CD4-positive, alpha-beta T cell treated with Interleukin-17A for 4 hours (primary cell): Measurements from ENCODE around the gene GPX4.

Source experiments
- DNase-seq: peaks from one replicate; pipeline ENCODE4 v3.0.0-alpha.2; 2020; ENCODE audit warnings: mixed read lengths

Gene GPX4

DNA sequence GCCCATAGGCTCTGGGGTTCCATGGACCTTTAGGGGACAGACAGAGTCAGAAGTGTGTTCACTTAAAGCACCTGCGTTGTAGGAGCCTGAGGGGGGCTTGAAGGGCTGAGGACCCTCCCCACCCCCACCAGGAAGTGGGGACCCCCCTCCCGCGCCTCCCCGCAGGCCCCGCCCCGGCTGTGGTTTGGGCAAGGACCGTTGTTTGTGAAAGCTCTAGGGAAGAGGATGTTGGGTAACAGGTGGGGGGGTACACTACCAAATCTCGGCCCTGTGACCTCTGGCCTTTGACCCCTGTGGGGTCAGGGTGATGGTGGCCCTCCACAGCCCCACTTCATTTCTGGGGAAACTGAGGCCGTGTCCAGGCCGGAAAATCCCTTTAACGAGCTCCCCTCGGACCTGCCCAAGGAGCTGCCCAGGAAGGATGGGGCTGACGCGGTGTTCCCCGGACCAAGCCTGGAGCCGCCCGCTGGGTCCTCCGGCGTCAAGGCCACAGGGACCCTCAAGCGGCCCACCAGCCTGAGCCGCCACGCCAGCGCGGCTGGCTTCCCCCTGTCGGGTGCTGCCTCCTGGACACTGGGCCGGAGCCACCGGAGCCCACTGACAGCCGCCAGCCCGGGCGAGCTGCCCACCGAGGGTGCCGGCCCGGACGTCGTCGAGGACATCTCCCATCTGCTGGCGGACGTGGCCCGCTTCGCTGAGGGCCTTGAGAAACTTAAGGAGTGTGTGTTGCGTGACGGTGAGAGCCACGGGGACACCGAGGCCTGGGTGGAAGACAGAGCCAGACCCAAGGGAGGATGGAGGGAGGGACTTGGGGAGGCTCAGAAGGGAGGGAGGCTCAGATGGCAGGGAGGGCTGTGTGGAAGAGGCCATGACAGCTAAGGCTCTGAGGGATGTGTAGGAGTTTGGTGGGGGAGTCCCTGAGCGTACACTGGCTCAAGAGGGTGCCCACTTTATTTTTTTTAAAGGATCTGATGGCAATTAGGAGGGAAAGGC, 35.5 kb upstream of the GPX4 start:
- DNase-seq: peak; percentile 89

DNA sequence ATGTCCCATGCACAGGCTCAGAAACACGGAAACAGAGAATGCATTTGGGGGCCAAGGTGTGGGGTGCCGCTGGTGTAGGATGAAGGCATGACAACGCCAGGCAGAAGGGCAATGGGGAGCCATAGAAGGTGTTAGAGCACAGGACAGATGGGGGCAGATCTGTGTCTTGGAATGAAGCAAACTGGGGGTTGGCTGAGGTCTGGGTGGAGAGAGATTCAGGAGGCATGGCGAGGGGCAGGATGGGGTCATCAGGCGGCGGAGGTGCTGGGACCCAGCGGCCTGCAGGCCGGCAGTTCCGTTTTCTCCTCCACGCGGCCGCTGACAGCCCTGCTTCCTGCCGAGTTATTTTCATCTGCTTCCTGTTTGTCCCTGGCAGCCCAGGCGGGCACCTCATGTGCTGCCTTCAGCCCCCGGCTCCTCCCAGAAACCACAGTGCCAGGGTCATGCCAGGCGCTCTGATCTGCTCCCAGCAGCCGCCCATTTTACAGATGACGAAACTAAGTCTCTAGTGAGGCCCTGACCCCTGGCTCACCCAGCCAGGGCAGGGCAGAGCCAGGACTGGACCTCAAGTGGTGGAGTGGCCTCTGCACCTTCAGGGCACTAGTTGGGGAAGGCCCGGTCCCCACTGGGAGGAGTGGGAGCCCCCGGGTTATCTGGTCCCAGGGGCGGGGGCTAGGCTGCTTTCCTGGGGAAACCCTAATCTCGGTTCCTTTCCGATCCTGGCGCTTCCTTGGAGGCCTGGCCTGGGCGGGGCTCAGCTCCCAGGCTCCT, 34.6 kb upstream of the GPX4 start:
- DNase-seq: peak; percentile 87

DNA sequence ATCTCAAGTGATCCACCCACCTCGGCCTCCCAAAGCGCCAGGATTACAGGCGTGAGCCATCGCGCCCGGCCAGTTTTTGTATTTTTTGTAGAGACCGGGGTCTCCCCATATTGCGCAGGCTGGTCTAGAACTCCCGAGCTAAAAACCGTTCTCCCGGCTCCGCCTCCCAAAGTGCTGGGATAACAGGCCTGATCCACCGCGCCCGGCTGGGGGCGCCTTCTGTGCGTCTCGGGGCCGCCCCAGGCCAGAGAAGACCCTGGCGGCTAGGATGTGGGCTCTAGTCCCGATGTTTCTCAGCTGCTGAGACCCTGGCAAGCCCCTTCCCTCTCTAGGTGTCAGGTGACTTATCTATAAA, 33.2 kb upstream of the GPX4 start:
- no peak for DNase-seq

DNA sequence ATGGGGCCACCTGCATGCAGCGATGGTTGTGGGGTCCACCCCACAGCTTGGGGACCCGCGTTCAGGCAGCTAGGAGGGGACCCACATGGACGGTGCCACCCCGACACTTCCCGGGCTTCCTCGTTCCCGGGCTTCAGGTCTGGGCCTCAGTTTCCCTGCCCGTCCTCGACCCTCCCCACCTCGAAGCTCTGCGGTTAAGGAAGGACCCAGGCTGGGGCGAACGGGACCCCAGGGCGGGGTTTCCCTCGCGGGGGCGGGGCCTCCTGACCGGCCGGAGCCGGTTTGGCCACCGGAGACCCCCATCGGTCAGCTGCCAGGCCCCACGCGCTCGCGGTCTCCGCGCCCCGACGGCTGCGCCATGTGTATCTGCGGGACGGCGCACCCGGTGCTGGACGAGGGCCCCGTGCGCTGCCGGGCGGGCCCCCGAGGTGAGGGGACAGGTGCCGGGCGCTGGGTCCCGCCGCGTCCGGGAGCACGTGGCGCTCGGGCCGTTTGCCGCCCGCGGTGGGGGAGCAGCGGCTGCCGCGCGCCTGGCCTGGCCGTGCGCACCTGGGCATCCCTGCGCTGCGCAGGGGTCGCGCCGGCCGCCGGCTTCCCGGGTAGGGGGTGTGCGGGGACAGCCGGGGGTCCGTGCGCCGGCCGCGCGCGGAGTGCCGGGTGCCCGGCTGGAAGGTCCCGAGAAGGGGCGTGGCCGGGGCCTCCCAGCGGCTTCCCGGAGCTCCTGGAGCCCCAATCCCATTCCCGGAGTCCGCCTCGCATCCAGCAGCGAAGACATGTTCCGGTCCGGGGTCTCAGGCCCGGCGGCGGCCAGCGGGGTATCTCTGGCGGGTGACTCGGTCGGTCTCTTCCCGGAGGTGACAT, 32.6 kb upstream of the GPX4 start:
- DNase-seq: no peak

DNA sequence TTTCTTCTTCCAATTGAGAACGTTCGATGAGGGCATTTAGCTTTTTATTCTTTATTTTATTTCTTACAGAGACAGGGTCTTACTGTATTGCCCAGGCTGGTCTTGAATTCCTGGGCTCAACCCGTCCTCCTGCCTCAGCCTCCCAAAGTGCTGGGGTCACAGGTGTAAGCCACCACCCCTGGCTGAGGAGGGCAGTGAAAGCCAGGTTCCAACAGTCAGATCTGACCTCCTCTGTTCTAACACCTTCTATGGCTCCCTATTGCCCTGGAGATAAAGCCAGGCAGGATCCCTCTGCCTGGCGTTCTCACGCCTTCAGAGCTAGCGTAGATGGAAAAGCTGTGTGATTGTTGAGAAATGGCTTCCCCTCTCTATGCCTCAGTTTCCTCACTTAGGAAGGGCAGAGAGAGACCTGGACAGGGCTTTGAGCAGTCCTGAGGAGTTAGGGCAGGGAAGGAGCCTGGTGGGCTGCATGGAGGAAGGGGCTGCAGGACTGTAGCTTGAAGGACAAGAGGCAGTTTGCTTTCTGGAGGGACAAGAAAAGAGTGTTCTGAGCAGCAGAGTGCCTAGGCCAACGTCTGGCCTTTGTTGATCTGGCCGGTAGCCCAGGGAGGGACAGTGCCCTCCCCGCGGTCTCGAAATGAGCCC, 31.3 kb upstream of the GPX4 start:
- DNase-seq: no peak

DNA sequence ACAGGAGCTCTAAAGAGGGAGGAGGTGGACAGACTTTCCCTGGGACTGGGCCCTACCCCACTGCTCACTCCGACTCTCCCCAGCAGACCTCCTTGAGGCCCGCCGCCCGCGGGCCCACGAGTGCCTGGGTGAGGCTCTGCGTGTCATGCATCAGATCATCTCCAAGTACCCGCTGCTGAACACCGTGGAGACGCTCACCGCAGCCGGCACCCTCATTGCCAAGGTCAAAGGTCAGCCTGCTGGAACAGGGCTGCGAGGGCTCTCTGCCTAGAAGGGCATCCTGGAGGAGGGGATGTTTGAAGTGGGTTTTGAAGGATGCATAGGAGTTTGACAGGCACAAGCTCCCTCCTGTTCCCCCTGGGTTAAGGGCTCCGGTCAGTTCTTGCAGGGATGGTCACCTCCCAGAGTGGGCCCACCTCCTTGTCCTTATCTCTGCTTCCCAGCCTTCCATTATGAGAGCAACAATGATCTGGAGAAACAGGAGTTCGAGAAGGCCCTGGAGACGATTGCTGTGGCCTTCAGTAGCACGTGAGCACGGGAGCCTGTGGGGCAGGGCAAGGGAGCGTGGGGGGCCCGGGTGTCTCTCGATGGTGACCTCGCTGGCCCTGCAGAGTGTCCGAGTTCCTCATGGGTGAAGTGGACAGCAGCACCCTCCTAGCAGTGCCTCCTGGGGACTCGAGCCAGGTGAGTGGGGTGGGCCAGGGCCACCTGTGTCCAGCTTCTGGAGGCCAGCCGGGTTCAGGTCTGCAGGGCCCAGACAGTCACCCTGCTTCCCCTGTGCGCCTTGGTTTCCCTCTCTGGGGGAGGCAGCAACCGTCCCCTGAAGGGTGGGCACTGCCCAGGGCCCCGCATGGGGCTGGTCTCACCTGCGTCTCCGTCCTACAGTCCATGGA, 30.5 kb upstream of the GPX4 start:
- peak; percentile 35 for DNase-seq

DNA sequence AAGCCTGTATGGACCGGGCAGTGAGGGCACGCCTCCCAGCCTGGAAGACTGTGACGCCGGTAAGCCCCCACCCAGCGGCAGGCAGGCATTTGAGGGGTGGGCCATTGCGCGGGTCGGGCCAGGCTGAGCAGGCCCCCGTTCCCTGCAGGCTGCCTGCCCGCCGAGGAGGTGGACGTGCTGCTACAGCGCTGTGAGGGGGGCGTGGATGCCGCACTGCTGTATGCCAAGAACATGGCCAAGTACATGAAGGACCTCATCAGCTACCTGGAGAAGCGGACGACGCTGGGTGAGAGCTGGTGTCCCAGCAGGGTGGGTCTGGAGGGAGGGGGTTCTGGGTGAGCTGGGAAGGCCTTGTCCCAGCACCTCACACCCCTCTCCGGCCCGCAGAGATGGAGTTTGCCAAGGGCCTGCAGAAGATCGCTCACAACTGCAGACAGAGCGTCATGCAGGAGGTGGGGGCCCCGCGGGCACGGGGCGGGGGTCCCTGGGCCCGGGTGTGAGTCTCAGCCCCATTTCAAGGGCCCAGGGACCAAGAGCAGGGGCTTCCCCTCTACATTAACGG, 29.8 kb upstream of the GPX4 start:
- no peak for DNase-seq

DNA sequence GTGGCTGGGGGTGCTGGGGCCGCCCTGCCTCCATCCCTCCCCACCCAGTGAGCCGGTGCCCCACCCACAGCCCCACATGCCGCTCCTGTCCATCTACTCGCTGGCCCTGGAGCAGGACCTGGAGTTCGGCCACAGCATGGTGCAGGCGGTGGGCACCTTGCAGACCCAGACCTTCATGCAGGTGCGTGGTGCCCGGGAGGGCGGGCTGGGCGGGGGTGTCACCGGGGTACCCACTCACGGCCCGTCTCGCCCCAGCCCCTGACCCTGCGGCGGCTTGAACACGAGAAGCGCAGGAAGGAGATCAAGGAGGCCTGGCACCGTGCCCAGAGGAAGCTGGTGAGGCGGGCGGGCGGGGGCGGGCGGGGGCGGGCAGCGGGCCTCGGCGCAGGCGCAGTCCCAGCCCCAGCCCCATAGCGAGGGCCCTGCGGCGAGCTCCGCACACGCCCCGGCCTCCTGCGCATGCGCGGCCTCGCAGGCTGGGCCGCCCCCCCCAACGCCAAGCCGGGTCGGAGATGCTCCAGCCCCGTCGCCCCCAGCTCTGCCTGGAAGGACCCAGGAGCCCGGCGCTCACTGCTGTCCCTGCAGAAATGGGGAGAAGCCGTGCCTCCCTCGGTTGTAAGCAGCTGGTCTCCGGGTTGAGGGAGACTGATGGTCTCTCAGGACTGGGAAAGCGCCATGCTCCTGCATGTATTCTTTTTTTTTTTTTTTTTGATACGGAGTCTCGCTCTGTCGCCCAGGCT, 29.1 kb upstream of the GPX4 start:
- DNase-seq: peak; percentile 100

DNA sequence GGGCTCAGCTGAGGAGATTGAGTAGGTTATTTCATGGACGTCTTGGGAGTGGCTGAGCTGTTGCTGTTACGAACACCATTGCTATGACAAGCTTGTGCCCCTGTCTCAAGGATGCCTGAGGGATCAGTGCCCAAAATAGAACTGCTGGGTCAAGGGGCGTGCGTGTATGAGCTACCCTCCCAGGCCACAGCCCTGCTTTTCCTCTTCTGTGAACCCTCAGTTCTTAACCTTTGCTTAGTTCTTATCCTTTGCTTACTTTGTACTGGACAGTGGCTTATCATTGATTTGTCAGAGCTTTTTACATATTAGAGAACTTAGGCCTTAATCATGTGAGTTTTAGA, 27.8 kb upstream of the GPX4 start:
- no peak for DNase-seq

DNA sequence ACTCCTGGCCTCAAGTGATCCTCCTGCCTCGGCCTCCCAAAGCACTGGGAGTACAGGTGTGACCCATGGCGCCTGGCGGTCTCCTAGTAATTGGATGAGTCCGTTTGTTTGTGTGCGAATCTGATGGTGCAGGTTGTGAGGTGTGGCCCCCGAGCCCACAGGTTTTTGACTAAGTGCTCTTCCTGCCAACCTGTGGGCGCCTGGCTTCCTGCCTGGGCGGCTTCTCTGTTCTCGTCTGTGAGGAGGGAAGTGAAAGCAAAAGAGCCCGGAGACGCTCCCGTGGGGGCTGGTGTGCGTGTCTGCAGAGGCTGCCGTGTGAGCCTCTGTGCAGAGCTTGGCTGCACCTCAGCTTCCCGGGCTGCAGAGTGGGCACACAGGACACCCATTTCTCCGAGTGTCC, 26.8 kb upstream of the GPX4 start:
- peak; percentile 96 for DNase-seq

DNA sequence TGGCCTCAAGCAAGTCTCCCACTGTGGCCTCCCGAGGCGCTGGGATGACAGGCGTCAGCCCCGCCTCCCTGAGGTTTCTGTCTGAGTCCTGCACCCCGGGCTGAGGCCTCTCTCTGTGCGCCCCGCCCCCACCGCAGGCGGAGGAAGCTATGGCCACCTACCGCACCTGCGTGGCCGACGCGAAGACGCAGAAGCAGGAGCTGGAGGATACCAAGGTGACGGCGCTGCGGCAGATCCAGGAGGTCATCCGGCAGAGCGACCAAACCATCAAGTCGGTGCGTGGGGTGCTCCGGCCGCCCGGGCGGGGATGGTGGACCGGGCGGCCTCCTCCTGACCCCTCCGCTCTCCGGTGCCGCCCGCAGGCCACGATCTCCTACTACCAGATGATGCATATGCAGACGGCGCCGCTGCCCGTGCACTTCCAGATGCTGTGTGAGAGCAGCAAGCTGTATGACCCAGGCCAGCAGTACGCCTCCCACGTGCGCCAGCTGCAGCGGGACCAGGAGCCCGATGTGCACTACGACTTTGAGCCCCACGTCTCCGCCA, 24.2 kb upstream of the GPX4 start:
- peak; percentile 83 for DNase-seq

DNA sequence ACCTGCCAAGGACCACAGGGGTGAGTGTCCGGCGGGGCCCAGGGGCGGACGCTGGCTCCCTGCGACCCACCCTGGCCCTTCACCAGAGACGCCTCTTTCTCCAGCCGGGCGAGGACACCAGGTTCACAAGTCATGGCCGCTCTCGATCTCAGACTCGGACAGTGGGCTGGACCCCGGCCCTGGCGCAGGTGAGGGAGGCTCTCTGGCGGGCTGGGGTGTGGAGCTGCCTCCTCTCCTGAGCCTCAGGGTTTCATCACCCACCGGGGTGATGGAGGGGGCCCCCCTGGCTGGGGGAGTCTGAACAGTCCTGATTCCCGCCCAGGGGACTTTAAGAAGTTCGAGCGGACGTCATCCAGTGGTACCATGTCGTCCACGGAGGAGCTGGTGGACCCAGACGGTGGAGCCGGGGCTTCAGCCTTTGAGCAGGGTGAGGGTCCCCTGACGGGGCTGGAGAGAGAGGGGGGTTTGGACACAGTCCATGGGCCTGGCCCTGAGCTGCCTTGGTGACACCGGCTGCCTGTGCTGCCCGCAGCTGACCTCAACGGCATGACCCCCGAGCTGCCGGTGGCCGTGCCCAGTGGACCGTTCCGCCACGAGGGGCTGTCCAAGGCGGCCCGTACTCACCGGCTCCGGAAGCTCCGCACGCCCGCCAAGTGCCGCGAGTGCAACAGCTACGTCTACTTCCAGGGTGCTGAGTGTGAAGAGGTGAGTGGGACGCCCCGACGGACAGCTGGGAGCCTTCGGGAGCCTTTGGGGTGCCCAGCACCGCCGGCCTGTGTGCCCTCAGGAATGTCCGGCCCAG, 23.2 kb upstream of the GPX4 start:
- DNase-seq: no peak

DNA sequence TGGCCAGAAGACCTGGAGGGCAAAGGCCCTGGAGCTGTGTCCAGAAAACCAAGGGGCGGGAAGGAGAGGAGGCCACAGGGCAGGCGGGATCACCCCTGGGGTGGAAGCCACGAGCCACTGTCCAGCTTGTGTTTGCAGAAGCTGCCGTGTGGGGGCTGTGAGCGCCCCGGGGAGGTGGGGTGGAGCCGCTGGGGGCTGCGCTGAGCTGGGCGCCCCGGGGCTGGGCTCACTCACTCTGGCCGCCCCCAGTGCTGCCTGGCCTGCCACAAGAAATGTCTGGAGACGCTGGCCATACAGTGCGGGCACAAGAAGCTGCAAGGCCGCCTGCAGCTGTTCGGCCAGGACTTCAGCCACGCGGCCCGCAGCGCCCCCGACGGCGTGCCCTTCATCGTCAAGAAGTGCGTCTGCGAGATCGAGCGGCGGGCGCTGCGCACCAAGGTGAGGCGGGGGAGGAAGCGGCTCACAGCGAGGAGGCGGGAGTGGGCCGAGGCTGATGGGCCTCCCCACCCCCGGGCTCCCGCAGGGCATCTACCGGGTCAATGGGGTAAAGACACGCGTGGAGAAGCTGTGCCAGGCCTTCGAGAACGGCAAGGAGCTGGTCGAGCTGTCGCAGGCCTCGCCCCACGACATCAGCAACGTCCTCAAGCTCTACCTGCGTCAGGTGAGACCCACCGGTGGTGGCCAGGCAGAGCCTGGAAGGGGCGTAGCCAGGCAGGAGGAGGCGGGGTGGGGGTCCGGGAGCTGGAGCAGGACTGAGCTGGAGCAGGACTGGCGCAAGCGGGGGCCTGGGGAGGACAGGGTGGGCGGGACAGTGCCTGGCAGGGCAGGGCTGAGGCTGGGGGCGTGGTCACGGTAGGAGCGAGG, 22.3 kb upstream of the GPX4 start:
- DNase-seq: no peak

DNA sequence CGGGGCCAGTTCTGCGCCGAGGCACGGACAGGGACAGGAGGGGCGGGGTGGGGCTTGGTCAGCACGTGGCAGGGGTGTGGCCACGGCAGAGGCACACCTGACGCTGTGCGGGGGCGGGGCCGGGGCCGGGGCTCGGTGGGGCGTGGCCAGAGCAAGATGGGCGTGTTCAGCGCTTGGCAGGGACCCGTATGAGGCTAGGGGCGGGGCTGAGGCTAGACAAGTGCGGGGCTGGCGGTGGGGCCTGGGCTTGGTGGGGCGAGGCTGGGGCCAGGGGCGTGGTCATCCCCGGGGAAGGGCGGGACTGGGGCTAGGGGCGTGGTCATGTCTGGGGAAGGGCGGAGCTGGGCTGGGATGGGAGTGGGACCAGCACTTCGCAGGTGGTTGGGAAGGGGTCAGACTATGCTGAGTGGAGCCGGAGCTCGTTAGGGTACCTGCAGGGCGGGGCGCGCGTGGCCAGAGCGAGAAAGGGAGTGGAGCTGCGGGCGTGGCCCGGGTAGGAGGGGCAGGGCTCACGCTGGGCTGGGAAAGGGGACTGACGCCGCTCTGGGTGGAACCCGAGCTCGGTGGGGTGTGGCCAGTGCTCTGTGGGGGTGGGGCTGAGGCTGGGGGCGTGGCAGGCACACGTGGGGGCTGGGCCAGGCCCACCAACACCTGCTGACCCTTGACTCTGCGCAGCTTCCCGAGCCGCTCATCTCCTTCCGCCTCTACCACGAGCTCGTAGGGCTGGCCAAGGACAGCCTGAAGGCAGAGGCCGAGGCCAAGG, 21.4 kb upstream of the GPX4 start:
- DNase-seq: peak; percentile 85

DNA sequence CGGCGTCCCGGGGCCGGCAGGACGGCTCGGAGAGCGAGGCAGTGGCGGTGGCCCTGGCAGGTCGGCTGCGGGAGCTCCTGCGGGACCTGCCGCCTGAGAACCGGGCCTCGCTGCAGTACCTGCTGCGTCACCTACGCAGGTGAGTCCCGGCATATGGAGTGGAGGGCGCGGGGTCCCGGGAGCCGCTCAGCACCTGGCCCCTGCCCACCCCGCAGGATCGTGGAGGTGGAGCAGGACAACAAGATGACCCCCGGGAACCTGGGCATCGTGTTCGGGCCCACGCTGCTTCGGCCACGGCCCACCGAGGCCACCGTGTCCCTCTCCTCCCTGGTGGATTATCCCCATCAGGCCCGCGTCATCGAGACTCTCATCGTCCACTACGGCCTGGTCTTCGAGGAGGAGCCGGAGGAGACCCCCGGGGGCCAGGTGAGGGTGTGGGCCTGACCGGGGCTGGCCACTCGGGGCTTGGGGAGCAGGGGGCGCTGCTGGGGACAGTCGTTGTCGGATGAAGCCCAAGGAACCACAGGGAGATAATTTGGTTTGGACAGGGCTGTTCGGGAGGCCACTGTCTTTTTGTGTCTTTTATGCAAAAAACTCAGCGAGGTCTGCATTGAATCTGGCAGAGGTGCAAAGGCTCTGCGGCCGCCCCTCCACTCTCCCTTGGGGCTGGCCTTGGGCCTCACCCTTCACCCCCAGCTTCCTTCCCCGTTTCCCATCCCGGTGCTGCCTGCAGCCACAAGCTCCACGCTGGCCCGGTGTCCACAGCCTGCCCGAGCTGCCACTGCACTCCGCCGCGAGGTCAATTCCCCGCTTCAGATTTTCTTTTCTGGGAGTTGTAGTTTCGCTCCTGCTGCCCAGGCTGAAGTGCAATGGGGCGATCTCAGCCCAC, 20.6 kb upstream of the GPX4 start:
- DNase-seq: no peak
